Measurements from ENCODE around the gene GDPD5. TPM values are rescaled to one million over a fixed set of nuclear protein-coding genes. Genes with fewer than 3 reads are reported as not detected.

The GDPD5 gene
- total RNA-seq, 1 donor from 2014 or later = 9.8 TPM

DNA sequence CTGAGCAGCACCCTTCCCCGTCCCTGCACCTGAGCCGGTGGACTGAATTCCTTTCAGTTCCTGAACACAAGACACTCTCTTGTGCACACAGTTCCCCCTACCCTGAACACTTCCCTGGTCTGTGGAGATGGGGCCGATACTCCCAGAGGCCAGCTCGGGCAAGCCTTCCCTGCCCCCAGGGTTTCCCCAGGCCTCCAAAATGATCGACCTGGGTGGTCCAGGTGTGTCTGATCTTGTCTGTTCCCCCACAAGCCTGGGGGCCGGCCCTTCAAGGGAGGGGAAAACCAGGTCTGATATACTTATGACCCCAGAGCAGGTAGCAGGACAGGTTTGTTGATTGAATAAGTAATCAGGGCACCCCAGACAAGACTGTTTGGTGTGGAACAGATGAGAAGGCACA lies 52.1 kb downstream of the GDPD5 start:
- no peak for DNase-seq (ENCODE audit: low read depth in 2 of 2)

- DNase-seq (ENCODE audit: low read depth in 2 of 2) = no peak
Observed at GRCh38 chr11:75472081-75472732, 53.5 kb downstream of the GDPD5 start.

DNA sequence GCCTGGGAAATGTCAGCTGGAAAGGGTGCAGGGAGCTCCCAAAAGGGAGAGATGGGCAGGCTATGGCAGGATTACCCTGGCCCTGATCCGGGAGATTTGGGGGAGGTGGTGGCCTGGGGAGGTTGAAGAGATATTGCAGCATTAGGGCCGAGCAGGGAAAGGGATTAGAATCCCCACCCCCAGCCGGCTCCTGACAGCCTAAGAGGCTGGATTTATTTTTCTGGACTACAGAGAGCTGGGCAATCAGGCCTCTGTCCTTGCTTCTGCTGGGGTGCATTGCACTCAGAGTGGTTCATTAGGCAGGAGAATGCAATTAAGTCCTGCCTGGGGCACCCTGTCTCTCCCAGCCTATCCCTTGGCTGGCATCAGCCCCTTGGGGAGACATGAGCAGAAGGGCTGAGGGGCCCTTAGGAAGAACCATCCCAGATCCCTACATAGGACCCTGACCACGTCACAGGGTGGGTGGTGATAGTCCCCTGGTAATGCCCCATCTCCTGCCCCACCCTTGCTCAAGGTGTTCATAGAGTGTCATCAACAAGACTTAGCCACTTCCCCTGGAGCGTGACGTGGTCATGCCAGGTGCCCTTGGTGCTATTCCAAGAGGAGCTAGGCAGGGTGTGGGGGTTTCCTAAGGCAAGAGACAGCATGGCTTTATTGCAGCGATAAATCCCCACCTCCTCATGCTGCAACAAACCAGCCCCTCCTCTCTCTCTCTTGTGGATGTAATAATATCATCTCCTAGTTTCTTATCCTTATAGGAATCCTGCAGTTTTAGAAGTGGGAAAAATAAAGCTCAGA lies 54.4 kb downstream of the GDPD5 start:
- no peak for DNase-seq (ENCODE audit: low read depth in 2 of 2)

GRCh38 chr11:75470476-75471080 lies 55.2 kb downstream of the GDPD5 start:
- no peak for DNase-seq (ENCODE audit: low read depth in 2 of 2)

DNA sequence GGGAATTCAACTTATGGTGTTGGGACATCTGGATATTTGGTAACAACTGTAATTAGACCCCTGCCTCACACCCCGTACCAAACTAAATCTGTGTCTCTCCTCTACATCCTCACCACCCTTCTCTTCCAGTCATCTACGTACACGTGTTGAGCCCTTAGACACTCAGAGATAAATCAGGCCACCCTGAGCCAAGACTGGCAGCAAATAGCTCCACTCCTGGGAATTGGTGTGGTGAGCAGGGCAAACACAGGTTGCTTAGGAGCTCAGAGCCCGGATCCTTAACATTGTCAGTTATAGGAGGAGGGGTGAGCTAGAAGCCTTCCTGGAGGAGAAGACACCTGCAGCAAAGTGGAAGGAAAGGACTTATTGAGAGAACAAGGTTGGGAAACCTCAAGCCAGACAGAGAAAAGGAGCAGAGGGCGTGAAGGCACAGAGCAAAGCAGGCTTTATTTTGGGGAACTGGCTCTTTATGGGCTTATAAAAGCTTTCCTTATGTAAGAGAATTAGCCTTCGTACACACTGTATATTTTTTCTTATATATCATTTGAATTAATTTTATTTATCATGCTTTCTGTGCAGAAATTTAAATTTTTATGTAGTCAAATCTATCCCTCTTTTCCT lies 55.8 kb downstream of the GDPD5 start:
- no peak for DNase-seq (ENCODE audit: low read depth in 2 of 2)

DNA sequence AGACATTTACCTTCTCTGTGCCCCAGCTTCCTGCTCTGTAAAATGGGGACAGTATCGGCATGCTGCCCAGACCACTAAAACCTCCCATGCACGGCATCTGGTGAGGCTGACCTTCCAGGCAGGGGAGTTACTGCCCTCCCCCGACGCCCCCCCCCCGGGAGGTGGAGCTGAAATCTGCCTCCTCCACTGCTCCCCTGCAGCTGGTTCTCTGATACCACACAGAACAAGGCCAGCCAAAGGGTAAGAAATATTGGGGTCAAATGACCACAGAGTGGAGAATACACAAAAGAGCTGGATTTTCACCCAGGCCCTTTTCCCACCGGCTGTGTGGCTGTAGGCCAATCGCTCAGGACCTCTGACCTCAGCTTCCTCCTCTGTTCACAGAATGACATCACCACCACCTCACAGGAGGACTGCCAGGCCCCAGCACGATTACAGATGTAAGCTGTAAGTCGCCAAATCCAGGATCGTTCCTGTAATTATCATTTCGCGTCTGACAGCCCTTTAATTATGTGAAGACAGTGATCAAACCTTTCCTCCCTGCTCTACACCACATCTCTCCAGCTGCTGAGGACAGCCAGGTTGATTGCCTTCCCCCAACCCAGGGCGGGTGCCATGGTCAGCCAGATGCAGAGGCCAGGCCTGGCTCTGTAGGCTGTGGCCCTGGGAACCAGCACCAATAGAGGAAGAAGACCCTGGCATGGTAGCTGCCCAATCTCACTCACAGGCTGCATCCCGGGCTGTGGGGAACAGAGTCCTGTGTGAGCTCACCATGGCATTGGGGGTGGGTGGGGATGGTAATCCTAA lies 57.0 kb downstream of the GDPD5 start:
- DNase-seq (ENCODE audit: low read depth in 2 of 2) = peak; percentile 88 to 96

- no peak for DNase-seq (ENCODE audit: low read depth in 2 of 2)
Observed at GRCh38 chr11:75467881-75468280, 57.9 kb downstream of the GDPD5 start.

- DNase-seq (ENCODE audit: low read depth in 2 of 2) = no peak
Observed at GRCh38 chr11:75467311-75467710, 58.4 kb downstream of the GDPD5 start.

DNA sequence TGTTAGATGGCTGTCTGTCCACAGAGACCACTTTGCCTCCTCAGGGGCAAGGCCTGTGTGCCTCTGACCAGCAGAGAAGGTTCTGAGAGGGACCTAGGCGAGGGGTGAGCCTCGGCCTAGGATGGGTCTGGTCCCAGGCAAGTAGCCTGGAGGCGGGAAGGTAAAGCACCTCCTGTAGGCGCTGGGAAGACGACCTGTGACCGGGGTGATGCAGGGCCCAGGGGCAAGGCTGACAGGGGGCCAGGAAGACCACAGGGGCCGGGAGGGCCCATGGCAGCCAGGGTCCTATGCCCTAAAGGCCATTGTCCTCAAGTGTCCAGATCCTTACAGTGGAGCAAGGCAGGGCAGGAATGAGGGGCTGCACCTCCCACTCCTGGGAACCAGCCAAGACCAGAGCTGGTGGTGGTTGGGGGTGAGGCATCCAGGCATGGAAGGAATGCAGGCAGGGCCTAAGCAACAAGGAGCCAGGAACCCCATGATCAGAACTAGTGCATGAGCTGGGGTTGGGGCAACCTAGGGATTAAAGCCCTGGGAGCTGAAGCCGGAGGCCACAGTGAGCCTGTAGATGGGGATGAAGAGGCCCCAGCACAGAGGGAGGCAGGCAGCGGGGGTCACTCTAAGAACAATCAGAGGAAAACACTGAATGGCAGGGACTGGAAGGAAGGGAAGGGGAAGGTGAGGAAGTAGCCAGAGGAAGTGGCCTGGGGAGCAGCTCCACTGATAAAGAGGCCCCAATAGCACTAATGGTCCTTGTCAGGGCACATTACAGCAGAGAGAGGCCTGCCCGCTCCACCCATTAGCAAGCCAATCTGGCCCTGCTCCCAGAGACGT lies 59.8 kb downstream of the GDPD5 start:
- peak; percentile 58 to 79 for DNase-seq (ENCODE audit: low read depth in 2 of 2)

GRCh38 chr11:75463106-75463774 lies 62.5 kb downstream of the GDPD5 start:
- DNase-seq (ENCODE audit: low read depth in 2 of 2) = peak in 1 of 2 donors; percentile 60

- no peak for DNase-seq (ENCODE audit: low read depth in 2 of 2)
Observed at GRCh38 chr11:75462117-75462653, 63.6 kb downstream of the GDPD5 start.

DNA sequence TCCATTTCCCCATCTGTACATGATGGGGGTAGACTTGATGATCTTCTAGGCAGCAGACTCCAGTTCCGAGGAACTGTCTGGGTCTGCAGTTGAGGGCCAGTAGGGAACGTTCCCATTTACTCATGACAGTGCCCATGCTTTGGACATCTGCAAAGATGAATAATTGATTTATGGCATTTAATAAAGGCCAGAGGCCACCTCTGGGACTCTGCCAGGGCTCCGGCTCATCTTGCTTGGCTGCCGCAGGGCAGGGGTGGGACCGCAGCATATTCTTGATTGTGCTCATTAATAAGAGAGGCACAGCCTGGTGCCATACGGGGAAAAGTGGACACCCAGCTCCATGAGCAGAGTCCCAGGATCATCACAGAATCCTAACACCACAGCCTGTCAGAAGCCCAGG lies 64.6 kb downstream of the GDPD5 start:
- no peak for DNase-seq (ENCODE audit: low read depth in 2 of 2)

- DNase-seq (ENCODE audit: low read depth in 2 of 2) = no peak
Observed at GRCh38 chr11:75456596-75457183, 69.1 kb downstream of the GDPD5 start.

- no peak for DNase-seq (ENCODE audit: low read depth in 2 of 2)
Observed at GRCh38 chr11:75454987-75455386, 70.8 kb downstream of the GDPD5 start.

GRCh38 chr11:75453916-75454655 lies 71.7 kb downstream of the GDPD5 start:
- no peak for DNase-seq (ENCODE audit: low read depth in 2 of 2)

DNA sequence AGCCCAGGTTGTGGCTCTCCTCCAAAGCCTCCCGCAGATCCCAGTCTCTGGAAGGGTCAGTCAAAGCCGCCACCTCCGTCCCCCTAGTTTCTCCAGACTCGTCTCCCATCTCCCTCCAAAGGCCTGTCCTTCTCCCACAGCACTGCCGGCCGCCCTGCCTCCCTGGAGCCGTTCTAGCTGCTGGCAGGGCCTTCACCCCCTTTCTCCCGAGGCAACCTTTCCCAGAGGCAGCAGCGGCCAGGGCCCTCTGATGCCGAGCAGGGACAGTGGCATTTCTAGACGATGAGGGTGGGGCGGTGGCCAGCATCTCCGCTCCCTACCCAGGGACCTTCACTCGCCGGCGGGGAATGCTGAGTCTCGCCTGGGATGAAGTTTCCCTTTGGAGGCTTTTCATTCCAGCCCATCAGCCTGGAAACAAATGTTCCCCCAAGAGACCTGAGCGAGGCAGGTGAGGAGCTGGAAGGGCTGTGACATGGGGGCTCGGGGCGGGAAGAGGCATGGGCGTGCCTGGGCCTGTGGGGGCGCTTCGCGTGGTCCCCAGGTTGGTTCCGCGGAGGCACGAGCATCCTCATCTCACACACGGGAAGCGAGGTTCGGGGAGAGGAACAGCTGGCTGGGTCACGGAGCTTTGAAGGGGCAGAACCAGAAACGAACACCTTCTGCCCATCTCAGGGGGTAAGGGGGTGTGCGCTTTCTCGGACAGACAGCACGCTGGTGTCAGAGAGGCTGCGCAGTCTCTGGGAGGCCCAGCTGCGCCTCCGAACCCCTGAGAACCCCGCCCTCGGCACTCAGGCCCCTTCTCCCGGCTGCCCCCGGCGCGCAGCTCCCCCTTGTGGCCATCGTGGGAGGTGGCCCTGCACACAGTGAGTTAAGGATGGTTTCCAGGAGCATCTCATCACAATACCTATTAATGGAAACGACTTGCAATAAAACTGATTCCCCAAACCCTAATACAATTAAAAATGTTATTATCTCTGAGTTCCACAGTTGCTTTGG lies 74.6 kb downstream of the GDPD5 start:
- no peak for DNase-seq (ENCODE audit: low read depth in 2 of 2)

GRCh38 chr11:75450236-75450635 lies 75.5 kb downstream of the GDPD5 start:
- DNase-seq (ENCODE audit: low read depth in 2 of 2) = no peak
